DND-41 (cell line): ENCODE data around the gene OR2T11.
"Not testable (repeated sequence)": the region's sequence is repeated elsewhere in the genome, so short reads cannot be mapped to it uniquely, and the experiment has no call there.

ENCODE experiments used
- CTCF ChIP-seq: IDR thresholded peaks from 2 replicates; pipeline ENCODE4 v1.5.1; 2012; ENCODE audit warnings: borderline replicate concordance, low read length, moderate library complexity, mild to moderate bottlenecking; ENCODE audit not compliant: poor library complexity, severe bottlenecking; ENCODE audit errors: extremely low read depth
- EZH2 ChIP-seq: IDR thresholded peaks from 3 replicates; pipeline ENCODE4 v1.6.1; 2012; ENCODE audit warnings: borderline replicate concordance, low read depth, mild to moderate bottlenecking, moderate library complexity, low read length, inconsistent platforms; ENCODE audit not compliant: severe bottlenecking

GRCh38 chr1:248645178-248645577 lies 10.3 kb upstream of the OR2T11 start, which contains the start of gene OR2T35:
- TF ChIP-seq EZH2, CTCF: not testable (repeated sequence)
